Stimulated activated naive CD8-positive, alpha-beta T cell treated with anti-CD3 and anti-CD28 coated beads, Interleukin-15, Interleukin-2, amounts not matched to agents 100 U/mL and 50 U/mL, for 24 hours (primary cell): ENCODE results near the gene ACAP2.
"Not testable (repeated sequence)": the region's sequence is repeated elsewhere in the genome, so short reads cannot be mapped to it uniquely, and the experiment has no call there.

Experiments used
- ATAC-seq: fragments of 150-1000 bp; cut with Tn5 transposase; one replicate; pipeline ENCODE4 v1.10.0; 2021
- DNase-seq: peaks from one replicate; pipeline ENCODE4 v3.0.0; 2021

The ACAP2 gene

GRCh38 chr3:195246581-195246995 is 196.2 kb downstream of the ACAP2 start:
- ATAC-seq (no peak), DNase-seq (no peak)

GRCh38 chr3:195245531-195245951 is 197.3 kb downstream of the ACAP2 start:
- ATAC-seq (no peak), DNase-seq (no peak)

GRCh38 chr3:195241592-195242355 is 201.0 kb downstream of the ACAP2 start:
- ATAC-seq (no peak), DNase-seq (no peak)

- DNase-seq (no peak), ATAC-seq (no peak)
Measured at GRCh38 chr3:195240939-195241338, 201.9 kb downstream of the ACAP2 start.

- ATAC-seq (no peak), DNase-seq (no peak)
Measured at GRCh38 chr3:195240171-195240701, 202.6 kb downstream of the ACAP2 start.

- ATAC-seq (no peak), DNase-seq (no peak)
Measured at GRCh38 chr3:195239121-195239520, 203.7 kb downstream of the ACAP2 start.

GRCh38 chr3:195238586-195239118 is 204.2 kb downstream of the ACAP2 start:
- DNase-seq, result no peak

GRCh38 chr3:195238081-195238571 is 204.7 kb downstream of the ACAP2 start:
- ATAC-seq, result no peak
- DNase-seq, result no peak

More at GRCh38 chr3:195238586-195239118, 204.2 kb downstream of the ACAP2 start:
- no peak for ATAC-seq

- ATAC-seq (no peak), DNase-seq (no peak)
Measured at GRCh38 chr3:195236801-195237570, 205.8 kb downstream of the ACAP2 start.

GRCh38 chr3:195236076-195236798 is 206.6 kb downstream of the ACAP2 start:
- no peak for DNase-seq
- ATAC-seq, result no peak

- DNase-seq, result no peak
- no peak for ATAC-seq
Measured at GRCh38 chr3:195230244-195230643, 212.6 kb downstream of the ACAP2 start.

- ATAC-seq, DNase-seq: not testable (repeated sequence)
Measured at GRCh38 chr3:195228886-195229285, 213.9 kb downstream of the ACAP2 start.

GRCh38 chr3:195227871-195228270 is 214.9 kb downstream of the ACAP2 start:
- no peak for ATAC-seq

GRCh38 chr3:195226900-195227447 is 215.8 kb downstream of the ACAP2 start:
- peak; percentile 82 for ATAC-seq
- DNase-seq, result peak; percentile 25

More at GRCh38 chr3:195227871-195228270, 214.9 kb downstream of the ACAP2 start:
- DNase-seq, result no peak

- no peak for ATAC-seq
- DNase-seq, result no peak
Measured at GRCh38 chr3:195226445-195226844, 216.4 kb downstream of the ACAP2 start.

GRCh38 chr3:195224980-195225580 is 217.7 kb downstream of the ACAP2 start:
- no peak for DNase-seq
- no peak for ATAC-seq
